ENCODE results near the gene TSPAN31.
A peak's percentile ranks its signal among the peaks of the same experiment; 100 is the strongest.

TSPAN31 gene

GRCh38 chr12:57782243-57782607 lies 37.4 kb downstream of the TSPAN31 start:
- ChIA-PET POLR2A (interaction anchor here (1.0 to 3.1 kb wide), 8 partner anchors 10 to 121 kb away, joined by 3 to 28 read pairs (median 4); partner anchors contain the start of genes AVIL, EEF1AKMT3, METTL1 and TSPAN31), CTCF (interaction anchor here (1.2 to 1.6 kb wide), 2 partner anchors 21 to 22 kb away, joined by 4 to 5 read pairs; no protein-coding TSS in a partner anchor)
- no peak for DNase-seq (ENCODE audit: extremely low spot score)
- TF ChIP-seq HDGF (IDR thresholded peaks at IDR 0.05; ENCODE audit: borderline replicate concordance) (no peak), ZNF384 (IDR thresholded peaks at IDR 0.05) (no peak), SUZ12 (IDR thresholded peaks at IDR 0.05) (no peak), CTBP1 (IDR thresholded peaks at IDR 0.05; ENCODE audit: borderline replicate concordance) (no peak), NFRKB (IDR thresholded peaks at IDR 0.05) (no peak), ELF4 (IDR thresholded peaks at IDR 0.05) (no peak), L3MBTL2 (conservative IDR thresholded peaks at IDR 0.05) (no peak)

GRCh38 chr12:57782608-57783465 lies 38.0 kb downstream of the TSPAN31 start, which contains the start of gene TSFM:
Gene TSFM (plus strand): TSS chr12:57782787. CDS start chr12:57782802, 15 bp downstream.
- ChIA-PET CTCF (interaction anchor here (1.0 to 1.6 kb wide), 4 partner anchors 9 to 23 kb away, joined by 3 to 5 read pairs (median 4); partner anchors contain the start of genes EEF1AKMT3 and METTL1), POLR2A (interaction anchor here (0.7 to 3.1 kb wide), 12 partner anchors 8 to 121 kb away, joined by 3 to 28 read pairs (median 4); partner anchors contain the start of genes AVIL, CDK4, EEF1AKMT3 and METTL1)
- DNase-seq (ENCODE audit: extremely low spot score) = peak; percentile 87
- TF ChIP-seq TARDBP (IDR thresholded peaks at IDR 0.05) (no peak), FOXK2 (IDR thresholded peaks at IDR 0.05) (peak; percentile 58; the same call in 1 of the 2 replicates), L3MBTL2 (conservative IDR thresholded peaks at IDR 0.05) (peak; percentile 34), PKNOX1 (IDR thresholded peaks at IDR 0.05) (no peak), NFRKB (IDR thresholded peaks at IDR 0.05) (no peak), FOXA1 (IDR thresholded peaks at IDR 0.05) (no peak), HDGF (IDR thresholded peaks at IDR 0.05; ENCODE audit: borderline replicate concordance) (no peak), CTBP1 (IDR thresholded peaks at IDR 0.05; ENCODE audit: borderline replicate concordance) (no peak), ELF4 (IDR thresholded peaks at IDR 0.05) (peak; percentile 27; the same call in 1 of the 2 replicates), SUZ12 (IDR thresholded peaks at IDR 0.05) (no peak), FOXM1 (IDR thresholded peaks at IDR 0.05; ENCODE audit: borderline replicate concordance) (no peak), BHLHE40 (IDR thresholded peaks at IDR 0.05; ENCODE audit: borderline replicate concordance) (no peak), ARNT (IDR thresholded peaks at IDR 0.05) (no peak)

- ChIA-PET CTCF (interaction anchor here (1.0 to 1.6 kb wide), 4 partner anchors 9 to 24 kb away, joined by 3 to 5 read pairs (median 4); partner anchors contain the start of genes EEF1AKMT3 and METTL1), POLR2A (interaction anchor here (0.7 to 3.1 kb wide), 11 partner anchors 9 to 120 kb away, joined by 3 to 28 read pairs (median 4); partner anchors contain the start of genes CDK4, EEF1AKMT3, METTL1 and TSPAN31)
- TF ChIP-seq SP1 (IDR thresholded peaks at IDR 0.05) (no peak), NFRKB (IDR thresholded peaks at IDR 0.05) (no peak), SUZ12 (IDR thresholded peaks at IDR 0.05) (no peak), PKNOX1 (IDR thresholded peaks at IDR 0.05) (no peak), CTBP1 (IDR thresholded peaks at IDR 0.05; ENCODE audit: borderline replicate concordance) (no peak), L3MBTL2 (conservative IDR thresholded peaks at IDR 0.05) (no peak), TARDBP (IDR thresholded peaks at IDR 0.05) (no peak), FOXM1 (IDR thresholded peaks at IDR 0.05; ENCODE audit: borderline replicate concordance) (no peak), FOXK2 (IDR thresholded peaks at IDR 0.05) (no peak), BHLHE40 (IDR thresholded peaks at IDR 0.05; ENCODE audit: borderline replicate concordance) (no peak), FOXA1 (IDR thresholded peaks at IDR 0.05) (no peak), ZNF384 (IDR thresholded peaks at IDR 0.05) (no peak)
- no peak for DNase-seq (ENCODE audit: extremely low spot score)
Observed at GRCh38 chr12:57783466-57783801, 38.6 kb downstream of the TSPAN31 start.

- TF ChIP-seq FOXM1 (IDR thresholded peaks at IDR 0.05; ENCODE audit: borderline replicate concordance) = no peak
- TF ChIP-seq NFRKB (IDR thresholded peaks at IDR 0.05) = no peak
- TF ChIP-seq HDGF (IDR thresholded peaks at IDR 0.05; ENCODE audit: borderline replicate concordance) = no peak
- TF ChIP-seq L3MBTL2 (conservative IDR thresholded peaks at IDR 0.05) = no peak
- TF ChIP-seq CTBP1 (IDR thresholded peaks at IDR 0.05; ENCODE audit: borderline replicate concordance) = no peak
- TF ChIP-seq FOXA1 (IDR thresholded peaks at IDR 0.05) = no peak
- TF ChIP-seq ELF4 (IDR thresholded peaks at IDR 0.05) = no peak
- TF ChIP-seq TARDBP (IDR thresholded peaks at IDR 0.05) = no peak
- no peak for TF ChIP-seq LEF1 (IDR thresholded peaks at IDR 0.05; ENCODE audit: borderline replicate concordance)
- TF ChIP-seq PKNOX1 (IDR thresholded peaks at IDR 0.05) = no peak
- no peak for TF ChIP-seq BHLHE40 (IDR thresholded peaks at IDR 0.05; ENCODE audit: borderline replicate concordance)
- no peak for TF ChIP-seq FOXK2 (IDR thresholded peaks at IDR 0.05)
- TF ChIP-seq SP1 (IDR thresholded peaks at IDR 0.05) = no peak
- no peak for TF ChIP-seq SUZ12 (IDR thresholded peaks at IDR 0.05)
- TF ChIP-seq ARNT (IDR thresholded peaks at IDR 0.05) = no peak
- TF ChIP-seq ZNF384 (IDR thresholded peaks at IDR 0.05) = no peak
- ChIA-PET POLR2A (interaction anchor here (0.9 to 2.1 kb wide), 4 partner anchors 12 to 27 kb away, joined by 4 to 8 read pairs (median 6); partner anchors contain the start of genes EEF1AKMT3 and METTL1), CTCF (interaction anchor here (1.6 kb wide), 1 partner anchor 24 kb away, joined by 5 read pairs; no protein-coding TSS in a partner anchor)
- no peak for DNase-seq (ENCODE audit: extremely low spot score)
Observed at GRCh38 chr12:57783861-57784260, 39.0 kb downstream of the TSPAN31 start.

GRCh38 chr12:57793920-57794319 lies 49.1 kb downstream of the TSPAN31 start:
- ChIA-PET POLR2A (interaction anchor here (1.6 kb wide), 1 partner anchor 22 kb away, joined by 12 read pairs; the partner anchor contains the start of genes EEF1AKMT3 and METTL1), CTCF (interaction anchor here (1.4 kb wide), 1 partner anchor 9 kb away, joined by 4 read pairs; no protein-coding TSS in a partner anchor)

More at GRCh38 chr12:57793920-57794319, 49.1 kb downstream of the TSPAN31 start:
- DNase-seq (ENCODE audit: extremely low spot score) = no peak
- no peak for TF ChIP-seq PKNOX1 (IDR thresholded peaks at IDR 0.05)
- no peak for TF ChIP-seq SUZ12 (IDR thresholded peaks at IDR 0.05)
- no peak for TF ChIP-seq FOXK2 (IDR thresholded peaks at IDR 0.05)
- no peak for TF ChIP-seq ELF4 (IDR thresholded peaks at IDR 0.05)
- TF ChIP-seq BHLHE40 (IDR thresholded peaks at IDR 0.05; ENCODE audit: borderline replicate concordance) = no peak
